IMR-90 (cell line): ENCODE results near the gene SLC16A4. TPM values are rescaled to one million over a fixed set of nuclear protein-coding genes. Genes with fewer than 3 reads are reported as not detected.

Experiments used
- ATAC-seq: fragments of 200-7000 bp; cut with Tn5 transposase; 2 replicates; pipeline ENCODE4 v1.9.1; 2020; ENCODE audit warnings: low read depth, mild to moderate bottlenecking, moderate library complexity
- BruUV-seq: library from RNA; stranded (reverse); fragments of 400-500 nt; replicated peaks from 2 replicates; lab custom pipeline; 2021; lab: Mats Ljungman, UMichigan
- CTCF ChIA-PET: fragments of 300-600 bp; formaldehyde crosslinking; extraction: SDS; loops from one replicate; lab custom pipeline; 2021; ENCODE audit warnings: antibody characterized with exemption; lab: Yijun Ruan, JAX
- POLR2A ChIA-PET: fragments of 300-600 bp; sonication (Branson Sonifier 250); formaldehyde crosslinking; loops from one replicate; lab custom pipeline; 2022; ENCODE audit warnings: antibody characterized with exemption; ENCODE audit not compliant: unreplicated experiment; lab: Charles Lee
- DNase-seq: peaks from one replicate; pipeline ENCODE4 v3.0.0; 2013
- H2AFZ ChIP-seq: replicated peaks from 2 replicates; pipeline ENCODE3; 2013; ENCODE audit warnings: low read length, mild to moderate bottlenecking; ENCODE audit not compliant: poor library complexity
- H2AK5ac ChIP-seq: 2 replicates; pipeline ENCODE4 v1.6.1; 2013; ENCODE audit warnings: low read depth, low read length, inconsistent platforms
- H2AK9ac ChIP-seq: replicated peaks from 2 replicates; pipeline ENCODE3; 2013; ENCODE audit warnings: mild to moderate bottlenecking, low read depth, low read length, moderate library complexity; ENCODE audit not compliant: poor library complexity
- H2BK120ac ChIP-seq: 2 replicates; pipeline ENCODE4 v1.6.1; 2013; ENCODE audit warnings: low read depth, low read length, inconsistent platforms
- H2BK15ac ChIP-seq: 3 replicates; pipeline ENCODE4 v1.6.1; 2013; ENCODE audit warnings: low read depth, low read length, inconsistent platforms
- H2BK20ac ChIP-seq: 2 replicates; pipeline ENCODE4 v1.6.1; 2013; ENCODE audit warnings: low read depth, mild to moderate bottlenecking, inconsistent platforms, low read length, moderate library complexity
- H2BK5ac ChIP-seq: 2 replicates; pipeline ENCODE4 v1.6.1; 2013; ENCODE audit warnings: mild to moderate bottlenecking, low read depth, low read length, inconsistent platforms; ENCODE audit not compliant: poor library complexity, severe bottlenecking
- H3K14ac ChIP-seq: replicated peaks from 2 replicates; pipeline ENCODE4 v1.6.1; 2013; ENCODE audit warnings: low read depth, low read length, inconsistent platforms
- H3K18ac ChIP-seq: 2 replicates; pipeline ENCODE4 v1.6.1; 2013; ENCODE audit warnings: low read depth, low read length, control low read depth
- H3K23ac ChIP-seq: 2 replicates; pipeline ENCODE4 v1.6.1; 2013; ENCODE audit warnings: low read depth, low read length, inconsistent platforms
- H3K27ac ChIP-seq: 2 replicates; pipeline ENCODE4 v1.5.1; 2013; ENCODE audit warnings: mild to moderate bottlenecking, control low read depth, low read length; ENCODE audit not compliant: insufficient read depth
- H3K27me3 ChIP-seq: 2 replicates; pipeline ENCODE4 v1.6.1; 2013; ENCODE audit warnings: low read length; ENCODE audit not compliant: control insufficient read depth, insufficient read depth
- H3K36me3 ChIP-seq: 2 replicates; pipeline ENCODE4 v1.6.1; 2013; ENCODE audit warnings: low read length, mixed read lengths; ENCODE audit not compliant: control insufficient read depth, insufficient read depth
- H3K4ac ChIP-seq: 2 replicates; pipeline ENCODE4 v1.6.1; 2013; ENCODE audit warnings: low read depth, low read length, inconsistent platforms
- H3K4me1 ChIP-seq: 2 replicates; pipeline ENCODE4 v1.6.1; 2013; ENCODE audit warnings: low read length, mixed read lengths; ENCODE audit not compliant: control insufficient read depth, insufficient read depth
- H3K4me2 ChIP-seq: 2 replicates; pipeline ENCODE4 v1.6.1; 2013; ENCODE audit warnings: low read depth, mild to moderate bottlenecking, control low read depth, low read length, moderate library complexity
- H3K4me3 ChIP-seq: 2 replicates; pipeline ENCODE4 v1.5.1; 2013; ENCODE audit warnings: low read depth, mild to moderate bottlenecking, control low read depth, low read length, moderate library complexity; ENCODE audit not compliant: insufficient read depth
- H3K56ac ChIP-seq: 2 replicates; pipeline ENCODE4 v1.6.1; 2013; ENCODE audit warnings: low read length, inconsistent platforms; ENCODE audit not compliant: insufficient read depth; ENCODE audit errors: extremely low read depth
- H3K79me1 ChIP-seq, 2 experiments: 2 replicates each; pipeline ENCODE4 v1.6.1; 2013; ENCODE audit warnings: low read length in 2 of 2, inconsistent platforms in 1 of 2, low read depth in 1 of 2
- H3K9ac ChIP-seq: 2 replicates; pipeline ENCODE4 v1.6.1; 2013; ENCODE audit warnings: low read depth, low read length, control low read depth
- H3K9me1 ChIP-seq: 2 replicates; pipeline ENCODE4 v1.6.1; 2013; ENCODE audit warnings: low read length, inconsistent platforms; ENCODE audit not compliant: insufficient read depth
- H3K9me3 ChIP-seq: 2 replicates; pipeline ENCODE4 v1.6.1; 2013; ENCODE audit warnings: low read length; ENCODE audit not compliant: control insufficient read depth, insufficient read depth
- H4K20me1 ChIP-seq: 2 replicates; pipeline ENCODE4 v1.6.1; 2013; ENCODE audit warnings: low read length, inconsistent platforms; ENCODE audit not compliant: insufficient read depth
- H4K5ac ChIP-seq: 2 replicates; pipeline ENCODE4 v1.6.1; 2013; ENCODE audit warnings: mild to moderate bottlenecking, low read depth, low read length, control low read depth
- H4K8ac ChIP-seq, 2 experiments: 2 replicates each; pipeline ENCODE4 v1.6.1; 2013; ENCODE audit warnings: low read depth in 2 of 2, low read length in 2 of 2, control low read depth in 1 of 2, inconsistent platforms in 1 of 2
- H4K91ac ChIP-seq: 2 replicates; pipeline ENCODE4 v1.6.1; 2013; ENCODE audit warnings: low read depth, low read length, inconsistent platforms; ENCODE audit not compliant: insufficient read depth
- MAZ ChIP-seq: IDR thresholded peaks from 2 replicates; pipeline ENCODE4 v1.6.1; 2012; ENCODE audit warnings: low read depth, mild to moderate bottlenecking, low read length, improper control_type of control experiment, moderate library complexity, borderline replicate concordance
- NFE2L2 ChIP-seq: fragments of 150-350 bp; IDR thresholded peaks from 2 replicates; pipeline ENCODE4 v1.6.1; 2016; ENCODE audit warnings: low read depth, mild to moderate bottlenecking, low read length
- RAD21 ChIP-seq: IDR thresholded peaks from 2 replicates; pipeline ENCODE4 v1.6.1; 2012; ENCODE audit warnings: low read length, improper control_type of control experiment
- RCOR1 ChIP-seq: IDR thresholded peaks from 2 replicates; pipeline ENCODE4 v1.6.1; 2012; ENCODE audit warnings: mild to moderate bottlenecking, low read length, improper control_type of control experiment; ENCODE audit not compliant: insufficient replicate concordance
- WGBS, 2 experiments: methylation state at CpG; one replicate each; pipeline versions ENCODE4 v1.1.5 to v1.1.7; 2013; ENCODE audit warnings: missing lambda C conversion rate in 2 of 2; ENCODE audit not compliant: insufficient read length in 1 of 2; ENCODE audit errors: extremely low coverage in 2 of 2; 5-methylcytosine and 5-hydroxymethylcytosine counted together
- dilution Hi-C: fragments of 300-500 bp; cut with HindIII; formaldehyde crosslinking; loops from one replicate; pipeline ENCODE4 v1.14.3; 2018; ENCODE audit warnings: low sequenced_read_pairs; ENCODE audit not compliant: unreplicated experiment
- in situ Hi-C: fragments of 300-500 bp; cut with MboI; formaldehyde crosslinking; loops from 3 replicates; pipeline ENCODE4 v1.14.3; 2019; ENCODE audit warnings: low sequenced_read_pairs, inconsistent platforms, mixed read lengths
- intact Hi-C: fragments of 100-400 bp; cut with micrococcal nuclease; formaldehyde crosslinking; loops from 2 replicates; pipeline ENCODE4 v1.10.0; 2022
- polyA plus RNA-seq, 3 experiments: library from polyadenylated mRNA; depleted of rRNA; stranded (reverse); fragments of >200 nt; gene quantifications; 2 replicates each; pipeline ENCODE4 v1.2.3, GENCODE V29; 2012; ENCODE audit warnings: low replicate concordance in 1 of 3
- total RNA-seq: library from RNA; depleted of rRNA; stranded (reverse); fragments of >200 nt; gene quantifications from 2 replicates; pipeline ENCODE4 v1.2.3, GENCODE V29; 2012

The SLC16A4 gene
- total and polyA plus RNA-seq, 2 of the 4 experiments (the other 2 are of a cell fraction) = 27.7 to 65.2 TPM

- H3K23ac ChIP-seq = no peak overlapping the region
- in situ Hi-C loops = loop anchor here (10.0 kb wide), 1 partner anchor 128 kb away; no protein-coding TSS in a partner anchor
These were observed 54.4 kb downstream of the SLC16A4 start for GRCh38 chr1:110336300-110337039.

More at GRCh38 chr1:110336300-110337039, 54.4 kb downstream of the SLC16A4 start:
- Histone ChIP-seq H2AK9ac (no peak overlapping the region), H4K91ac (no peak overlapping the region), H2AFZ (no peak overlapping the region), H4K5ac (no peak overlapping the region), H2BK20ac (no peak overlapping the region), H3K9me3 (no peaks in the 10 kb centered on the region), H3K27me3 (no peaks in the 10 kb centered on the region), H3K4me2 (no peak overlapping the region), H3K4me1 (peaks cover 11% of the 10 kb centered on the region), H2BK5ac (no peak overlapping the region), H2BK120ac (no peak overlapping the region), H3K4me3 (no peak overlapping the region), H4K8ac (no peak overlapping the region), H3K9me1 (peaks cover 5% of the 10 kb centered on the region), H3K4ac (no peak overlapping the region), H3K36me3 (peaks cover 11% of the 10 kb centered on the region), H3K27ac (no peak overlapping the region), H3K18ac (no peak overlapping the region), H4K20me1 (peaks cover 21% of the 10 kb centered on the region), H3K14ac (no peak overlapping the region), H3K9ac (no peak overlapping the region), H2AK5ac (no peak overlapping the region), H2BK15ac (no peak overlapping the region), H3K56ac (no peak overlapping the region), H3K79me1 (peaks cover 0 to 27% of the 10 kb centered on the region in 2 experiments; a peak in 2 of 4 replicates)
- DNase-seq = no peak
- intact Hi-C loops = no loop called here
- ATAC-seq = no peak
- ChIA-PET CTCF (interaction anchor here (0.6 to 3.0 kb wide), 6 partner anchors 24 to 133 kb away, joined by 3 to 9 read pairs (median 4); no protein-coding TSS in a partner anchor), POLR2A (no interaction called here)
- dilution Hi-C loops = no loop called here
- TF ChIP-seq MAZ (no peak), RCOR1 (no peak), NFE2L2 (no peak), RAD21 (no peak)
- BruUV-seq = no TSS peak
- no CpG with 5 or more reads among the region's 1 CpG for WGBS, 2 experiments
